Activated CD4-positive, CD25-positive, alpha-beta regulatory T cell treated with anti-CD3 and anti-CD28 coated beads, Interleukin-2, amount 50 U/mL, for 16 hours (primary cell): ENCODE results near the gene UBE3A.
"Not testable (repeated sequence)": the region's sequence is repeated elsewhere in the genome, so short reads cannot be mapped to it uniquely, and the experiment has no call there.

Experiments used
- DNase-seq: peaks from one replicate; pipeline ENCODE4 v3.0.0-alpha.2; 2020; ENCODE audit warnings: low read depth, low spot score

UBE3A gene

GRCh38 chr15:25437777-25438600 lies 835 bp downstream of the UBE3A start:
- peak; percentile 14 for DNase-seq

GRCh38 chr15:25436707-25437106 lies 2.1 kb downstream of the UBE3A start:
- DNase-seq: no peak

GRCh38 chr15:25435474-25436243 lies 3.2 kb downstream of the UBE3A start:
- DNase-seq: no peak

GRCh38 chr15:25433118-25433865 lies 5.5 kb downstream of the UBE3A start:
- no peak for DNase-seq

- DNase-seq: no peak
Observed at GRCh38 chr15:25431836-25432561, 6.8 kb downstream of the UBE3A start.

- no peak for DNase-seq
Observed at GRCh38 chr15:25427861-25428260, 11.0 kb downstream of the UBE3A start.

GRCh38 chr15:25426896-25427610 lies 11.8 kb downstream of the UBE3A start:
- no peak for DNase-seq

GRCh38 chr15:25424073-25424472 lies 14.8 kb downstream of the UBE3A start:
- DNase-seq: no peak

- DNase-seq: no peak
Observed at GRCh38 chr15:25422021-25422420, 16.8 kb downstream of the UBE3A start.

- DNase-seq: no peak
Observed at GRCh38 chr15:25418202-25418601, 20.6 kb downstream of the UBE3A start.

- no peak for DNase-seq
Observed at GRCh38 chr15:25417604-25418003, 21.2 kb downstream of the UBE3A start.

GRCh38 chr15:25416693-25417092 lies 22.1 kb downstream of the UBE3A start:
- no peak for DNase-seq

- DNase-seq: no peak
Observed at GRCh38 chr15:25415707-25416106, 23.1 kb downstream of the UBE3A start.

- DNase-seq: no peak
Observed at GRCh38 chr15:25415217-25415616, 23.6 kb downstream of the UBE3A start.

GRCh38 chr15:25410649-25411048 lies 28.2 kb downstream of the UBE3A start:
- no peak for DNase-seq

- DNase-seq: not testable (repeated sequence)
Observed at GRCh38 chr15:25409731-25410130, 29.1 kb downstream of the UBE3A start.

GRCh38 chr15:25408929-25409328 lies 29.9 kb downstream of the UBE3A start:
- DNase-seq: no peak

GRCh38 chr15:25408428-25408827 lies 30.4 kb downstream of the UBE3A start:
- DNase-seq: no peak

GRCh38 chr15:25407950-25408349 lies 30.9 kb downstream of the UBE3A start:
- DNase-seq: no peak

GRCh38 chr15:25406846-25407245 lies 32.0 kb downstream of the UBE3A start:
- no peak for DNase-seq

GRCh38 chr15:25406261-25406660 lies 32.6 kb downstream of the UBE3A start:
- no peak for DNase-seq
